Dendritic cell treated with granulocyte-macrophage colony-stimulating factor and Interleukin-4, amounts not matched to agents 40 ng/mL and 50 ng/mL, for 4 days (primary cell): Measurements from ENCODE around the gene OR10G8.

ENCODE experiments used
- H3K27ac Mint-ChIP-seq: one replicate; pipeline ENCODE4 v1.8.0; 2022; ENCODE audit warnings: mild to moderate bottlenecking, mixed read lengths
- H3K27me3 Mint-ChIP-seq: one replicate; pipeline ENCODE4 v1.8.0; 2022; ENCODE audit warnings: mild to moderate bottlenecking, mixed read lengths
- H3K36me3 Mint-ChIP-seq: one replicate; pipeline ENCODE4 v1.8.0; 2022; ENCODE audit warnings: low read depth, mixed read lengths
- H3K4me1 Mint-ChIP-seq: one replicate; pipeline ENCODE4 v1.8.0; 2022; ENCODE audit warnings: low read depth, mixed read lengths
- H3K4me3 Mint-ChIP-seq: one replicate; pipeline ENCODE4 v1.8.0; 2022; ENCODE audit warnings: mild to moderate bottlenecking, moderate library complexity, mixed read lengths
- H3K9me3 Mint-ChIP-seq: one replicate; pipeline ENCODE4 v1.8.0; 2022; ENCODE audit warnings: mixed read lengths
- intact Hi-C: fragments of 100-400 bp; cut with micrococcal nuclease; formaldehyde crosslinking; loops from one replicate; pipeline ENCODE4 v1.15.0; 2022

The OR10G8 gene

DNA sequence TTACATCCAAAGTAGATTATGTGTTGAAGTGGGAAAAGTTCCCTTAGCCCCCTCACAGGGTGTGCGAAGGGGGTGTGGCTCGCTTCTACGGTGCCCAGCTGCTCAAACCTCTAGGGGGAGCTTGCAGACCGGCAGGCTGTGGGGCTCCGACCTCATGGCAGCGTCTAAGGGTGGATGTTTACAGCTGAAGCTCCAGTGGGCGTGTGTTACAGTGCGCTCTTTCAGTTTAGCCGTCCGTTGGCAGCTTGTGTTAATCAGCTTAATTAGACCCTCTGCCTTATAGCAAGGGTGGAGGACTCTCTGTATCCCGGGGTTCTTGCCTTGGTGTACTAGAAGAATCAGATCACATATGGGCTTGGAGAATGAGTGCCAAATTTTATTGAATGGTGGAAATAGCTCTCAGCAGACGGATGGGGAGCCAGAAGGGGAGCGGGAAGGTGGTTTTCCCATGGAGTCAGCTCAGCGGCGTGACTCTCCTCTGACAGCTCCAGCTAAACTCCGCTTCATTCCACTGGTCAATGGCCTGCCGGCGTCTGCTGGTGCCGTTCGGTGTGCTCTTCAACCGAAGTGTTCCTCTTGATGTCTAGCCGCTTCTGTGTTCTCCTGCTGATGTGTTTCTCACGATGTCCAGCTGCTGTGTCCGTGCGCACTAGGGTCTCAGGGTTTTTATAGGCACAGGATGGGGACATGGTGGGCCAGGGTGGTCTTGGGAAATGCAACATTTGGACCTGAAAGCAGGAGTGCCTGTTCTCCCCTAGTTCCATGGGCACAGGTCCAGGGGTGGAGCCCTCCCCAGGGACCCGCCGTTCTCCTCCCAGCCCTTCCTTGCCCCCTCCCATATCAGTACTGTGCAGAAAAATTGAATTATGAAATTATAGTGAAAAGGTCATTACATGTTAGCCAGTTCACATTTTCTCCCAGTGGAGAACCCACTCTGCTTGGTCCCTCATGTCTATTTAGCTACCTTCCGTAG is 43.1 kb downstream of the OR10G8 start:
- H3K4me3 Mint-ChIP-seq: peak overlapping the region; percentile 44
- no peaks in the 10 kb centered on the region for H3K9me3 Mint-ChIP-seq
- H3K4me1 Mint-ChIP-seq: peaks cover 31% of the 10 kb centered on the region
- no peaks in the 10 kb centered on the region for H3K36me3 Mint-ChIP-seq
- H3K27me3 Mint-ChIP-seq: peaks cover 21% of the 10 kb centered on the region
- H3K27ac Mint-ChIP-seq: peak overlapping the region; percentile 50
- intact Hi-C loops: loop anchor here (5.0 to 10.0 kb wide), 4 partner anchors 38 to 338 kb away; partner anchors contain the start of gene ZNF202

DNA sequence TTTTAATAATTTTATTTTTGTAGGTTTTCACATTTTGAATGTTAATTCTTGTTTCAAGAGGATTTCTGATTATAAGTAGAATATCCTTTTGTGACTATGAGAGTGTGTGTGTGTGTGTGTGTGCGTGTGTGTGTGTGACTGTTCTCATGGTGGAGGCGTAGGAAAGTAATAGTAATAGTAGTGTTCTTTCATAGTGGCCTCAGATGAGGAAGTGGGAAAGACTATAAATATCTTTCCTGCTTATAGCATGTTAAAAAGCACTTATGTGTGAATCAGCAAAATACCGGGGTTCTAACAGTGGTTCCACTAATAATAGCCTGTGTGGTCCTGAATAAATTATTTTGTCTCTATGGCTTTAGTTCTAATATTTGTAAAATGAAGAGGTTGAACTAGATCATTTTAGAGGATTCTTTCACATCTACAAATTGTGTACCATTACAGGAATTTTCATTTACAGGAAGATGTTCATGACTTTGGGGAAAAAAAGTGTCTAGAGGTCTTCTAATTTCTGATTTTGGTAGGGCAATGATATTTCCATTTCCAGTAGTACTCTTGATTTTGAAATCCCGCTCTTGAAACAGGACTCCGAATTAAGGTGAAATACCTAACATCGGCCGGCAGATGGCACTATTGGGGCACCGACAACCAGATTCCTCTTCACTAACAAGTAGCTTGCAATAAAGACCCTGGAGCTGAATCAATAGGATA is 44.5 kb downstream of the OR10G8 start:
- Mint-ChIP-seq H3K4me3 (peak overlapping the region; percentile 49), H3K36me3 (no peaks in the 10 kb centered on the region), H3K27me3 (peaks cover 25% of the 10 kb centered on the region), H3K4me1 (peaks cover 42% of the 10 kb centered on the region), H3K27ac (peak overlapping the region; percentile 86), H3K9me3 (no peaks in the 10 kb centered on the region)
- intact Hi-C loops: loop anchor here (1.0 to 5.0 kb wide), 4 partner anchors 36 to 515 kb away; no protein-coding TSS in a partner anchor

DNA sequence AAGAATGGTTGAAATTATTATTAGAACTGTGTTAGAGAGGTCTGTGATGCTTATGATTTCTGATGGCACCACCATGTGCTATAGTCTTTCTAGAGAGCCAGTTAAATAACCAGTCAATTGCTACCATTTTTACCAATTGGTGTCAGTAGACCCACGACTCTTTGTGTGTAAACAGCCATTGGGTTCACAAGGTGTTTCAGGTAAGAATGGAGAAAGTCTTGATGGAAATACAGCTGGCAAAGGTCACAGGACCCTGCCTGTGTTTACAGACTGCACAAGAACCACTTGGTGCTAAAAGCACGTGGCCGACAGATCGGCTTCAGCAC is 45.0 kb downstream of the OR10G8 start:
- H3K27ac Mint-ChIP-seq: peak overlapping the region; percentile 86

DNA sequence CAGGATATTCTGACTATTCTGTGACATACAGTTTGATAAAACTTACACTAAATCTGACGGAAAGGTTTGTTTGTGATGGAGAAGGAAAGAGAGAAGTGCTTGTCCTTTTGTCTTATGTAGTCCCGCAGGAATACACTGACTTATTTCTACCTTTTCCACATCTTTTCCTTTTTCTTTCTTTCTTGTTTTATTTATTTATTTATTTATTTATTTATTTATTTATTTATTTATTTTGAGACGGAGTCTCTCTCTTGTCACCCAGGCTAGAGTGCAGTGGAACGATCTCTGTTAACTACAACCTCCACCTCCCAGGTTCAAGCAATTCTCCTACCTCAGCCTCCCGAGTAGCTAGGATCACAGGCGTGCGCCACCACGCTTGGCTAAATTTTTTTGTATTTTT is 45.5 kb downstream of the OR10G8 start:
- H3K4me1 Mint-ChIP-seq: peaks cover 49% of the 10 kb centered on the region
- no peak overlapping the region for H3K27ac Mint-ChIP-seq
- H3K4me3 Mint-ChIP-seq: no peak overlapping the region
- intact Hi-C loops: loop anchor here (5.0 kb wide), 2 partner anchors 35 to 205 kb away; no protein-coding TSS in a partner anchor
- H3K9me3 Mint-ChIP-seq: no peaks in the 10 kb centered on the region
- peaks cover 24% of the 10 kb centered on the region for H3K27me3 Mint-ChIP-seq
- no peaks in the 10 kb centered on the region for H3K36me3 Mint-ChIP-seq

More for the DNA sequence above, 45.0 kb downstream of the OR10G8 start:
- H3K9me3 Mint-ChIP-seq: no peaks in the 10 kb centered on the region
- H3K27me3 Mint-ChIP-seq: peaks cover 22% of the 10 kb centered on the region
- intact Hi-C loops: loop anchor here (1.0 to 5.0 kb wide), 4 partner anchors 36 to 515 kb away; no protein-coding TSS in a partner anchor
- no peak overlapping the region for H3K4me3 Mint-ChIP-seq
- H3K36me3 Mint-ChIP-seq: no peaks in the 10 kb centered on the region
- H3K4me1 Mint-ChIP-seq: peaks cover 47% of the 10 kb centered on the region

DNA sequence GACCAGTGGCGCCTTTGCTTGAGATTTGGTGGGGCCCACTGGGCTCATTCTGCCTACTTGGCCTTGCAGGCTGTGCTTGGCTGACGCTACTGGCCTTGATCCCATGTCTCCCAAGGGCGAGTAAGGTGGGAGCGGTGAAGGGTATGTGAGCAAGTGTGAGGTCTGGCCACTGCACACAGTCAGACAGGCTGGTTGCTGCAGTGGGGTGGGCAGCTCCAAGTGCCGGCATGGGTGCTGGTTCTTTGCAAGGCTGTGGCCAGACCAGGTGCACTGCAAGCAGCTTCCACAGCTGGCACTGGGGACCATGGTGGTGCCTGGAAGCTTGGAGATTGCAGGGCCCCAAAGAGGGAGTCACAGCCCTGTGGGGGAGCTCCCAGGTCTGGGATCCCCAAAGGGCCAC is 48.0 kb downstream of the OR10G8 start:
- H3K27me3 Mint-ChIP-seq: peaks cover 16% of the 10 kb centered on the region
- no peaks in the 10 kb centered on the region for H3K36me3 Mint-ChIP-seq
- intact Hi-C loops: loop anchor here (5.0 kb wide), 2 partner anchors 33 to 203 kb away; no protein-coding TSS in a partner anchor
- no peaks in the 10 kb centered on the region for H3K9me3 Mint-ChIP-seq
- H3K4me1 Mint-ChIP-seq: peaks cover 32% of the 10 kb centered on the region
- no peak overlapping the region for H3K27ac Mint-ChIP-seq
- H3K4me3 Mint-ChIP-seq: no peak overlapping the region

DNA sequence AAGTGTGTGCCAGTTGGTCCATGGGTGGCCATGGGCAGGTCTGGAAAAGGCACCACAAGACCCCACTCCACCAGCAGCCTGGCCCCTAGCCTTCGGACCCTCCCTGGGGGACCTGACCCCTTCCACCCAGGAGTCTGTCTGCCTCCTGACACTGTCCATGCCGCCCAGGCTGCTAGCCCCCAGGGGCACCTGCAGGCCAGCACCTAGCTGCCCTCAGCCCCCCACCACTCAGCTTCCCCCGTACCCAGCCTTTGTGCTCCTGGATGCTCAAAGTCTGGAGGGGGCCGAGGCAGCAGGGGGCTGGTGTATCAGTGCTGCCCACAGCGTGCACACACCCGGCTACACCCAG is 48.9 kb downstream of the OR10G8 start:
- no peak overlapping the region for H3K4me3 Mint-ChIP-seq
- peak overlapping the region; percentile 54 for H3K27ac Mint-ChIP-seq
- H3K27me3 Mint-ChIP-seq: peaks cover 13% of the 10 kb centered on the region
- H3K4me1 Mint-ChIP-seq: peaks cover 25% of the 10 kb centered on the region
- intact Hi-C loops: no loop called here
- H3K36me3 Mint-ChIP-seq: no peaks in the 10 kb centered on the region
- H3K9me3 Mint-ChIP-seq: no peaks in the 10 kb centered on the region

DNA sequence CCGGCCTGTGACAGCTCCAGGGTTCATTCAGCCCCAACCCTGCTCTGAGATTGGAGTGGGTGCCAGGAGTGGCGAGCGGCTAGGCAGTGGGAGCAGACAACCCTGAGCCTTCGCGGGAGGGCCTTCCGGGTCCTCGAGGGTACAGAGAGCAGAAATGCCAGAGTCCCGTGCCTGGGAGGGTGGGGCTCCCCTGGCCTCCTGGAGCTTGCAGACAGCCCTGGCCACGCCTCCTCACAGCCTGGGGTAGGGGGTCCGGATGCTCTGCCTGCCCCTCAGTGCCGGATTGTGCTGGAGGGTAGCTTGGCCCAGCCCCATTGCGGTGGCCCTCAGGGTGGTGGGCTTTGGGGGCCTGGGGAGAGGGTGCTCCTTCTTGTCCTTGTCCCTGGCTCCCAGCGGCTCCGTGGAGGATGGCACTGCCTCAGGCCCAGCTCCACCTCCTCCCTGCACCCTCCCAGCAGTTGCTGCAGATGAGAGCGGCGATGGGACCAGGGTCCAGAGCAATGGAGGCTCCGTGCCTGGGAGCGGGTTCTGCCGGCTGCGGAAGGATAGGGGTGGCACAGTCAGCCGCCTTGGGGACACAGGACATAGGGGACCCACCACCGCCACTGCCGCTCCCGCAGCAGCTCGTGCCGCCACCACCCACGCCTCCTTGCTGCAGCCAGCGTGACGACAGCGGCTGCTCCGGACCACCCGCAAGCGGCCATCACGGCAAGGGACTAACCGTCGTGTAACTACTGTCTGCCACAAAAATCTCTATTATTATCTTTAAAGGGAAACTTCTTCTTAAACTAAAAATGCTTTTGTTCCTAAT is 49.4 kb downstream of the OR10G8 start:
- intact Hi-C loops: no loop called here
- peaks cover 22% of the 10 kb centered on the region for H3K4me1 Mint-ChIP-seq
- H3K27ac Mint-ChIP-seq: peak overlapping the region; percentile 54
- peak overlapping the region; percentile 77 for H3K4me3 Mint-ChIP-seq
- no peaks in the 10 kb centered on the region for H3K36me3 Mint-ChIP-seq
- H3K27me3 Mint-ChIP-seq: peaks cover 13% of the 10 kb centered on the region
- H3K9me3 Mint-ChIP-seq: no peaks in the 10 kb centered on the region

DNA sequence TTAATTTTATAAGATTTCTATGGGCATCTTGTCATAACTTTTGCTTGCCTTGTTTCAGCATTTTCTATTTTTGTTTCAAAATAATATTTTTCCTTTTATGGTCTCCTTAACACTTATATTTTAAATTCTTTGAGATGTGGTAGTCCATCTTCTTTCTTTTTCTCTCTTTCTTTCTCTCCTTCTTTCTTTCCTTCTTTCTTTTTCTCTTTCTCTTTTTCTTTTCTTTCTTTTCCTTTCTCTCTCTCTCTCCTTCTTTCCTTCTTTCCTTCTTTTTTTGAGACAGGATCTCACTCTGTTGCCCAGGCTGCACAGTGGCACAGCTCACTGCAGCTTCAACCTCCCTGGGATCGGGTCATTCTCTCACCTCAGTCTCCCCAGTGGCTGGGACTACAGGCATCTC is 50.7 kb downstream of the OR10G8 start:
- Mint-ChIP-seq H3K4me3 (no peak overlapping the region), H3K9me3 (no peaks in the 10 kb centered on the region), H3K27ac (no peak overlapping the region), H3K27me3 (peaks cover 13% of the 10 kb centered on the region), H3K4me1 (peaks cover 19% of the 10 kb centered on the region), H3K36me3 (no peaks in the 10 kb centered on the region)
- intact Hi-C loops: no loop called here

DNA sequence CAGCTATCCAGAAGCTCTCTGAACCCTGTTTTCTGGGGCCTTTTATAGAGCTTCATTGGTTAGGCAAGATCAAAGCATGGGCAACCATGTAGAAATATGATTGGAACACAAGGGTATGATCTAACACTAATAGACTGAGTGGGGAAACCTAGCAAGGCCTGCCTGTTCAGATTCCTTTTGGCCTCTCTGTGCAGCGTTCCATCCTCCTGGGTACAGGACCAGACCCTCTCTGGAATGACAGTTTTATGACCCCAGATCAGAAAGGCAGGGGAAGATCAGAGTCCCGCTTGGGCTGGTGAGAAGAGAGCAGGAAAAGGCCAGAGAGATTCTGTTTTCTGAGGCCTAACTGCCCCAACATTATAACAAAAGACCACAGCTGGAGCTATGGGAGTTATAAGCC is 52.0 kb downstream of the OR10G8 start:
- Mint-ChIP-seq H3K27me3 (peaks cover 13% of the 10 kb centered on the region), H3K4me1 (peaks cover 19% of the 10 kb centered on the region), H3K4me3 (no peak overlapping the region), H3K36me3 (no peaks in the 10 kb centered on the region), H3K9me3 (no peaks in the 10 kb centered on the region), H3K27ac (no peak overlapping the region)
- intact Hi-C loops: no loop called here

DNA sequence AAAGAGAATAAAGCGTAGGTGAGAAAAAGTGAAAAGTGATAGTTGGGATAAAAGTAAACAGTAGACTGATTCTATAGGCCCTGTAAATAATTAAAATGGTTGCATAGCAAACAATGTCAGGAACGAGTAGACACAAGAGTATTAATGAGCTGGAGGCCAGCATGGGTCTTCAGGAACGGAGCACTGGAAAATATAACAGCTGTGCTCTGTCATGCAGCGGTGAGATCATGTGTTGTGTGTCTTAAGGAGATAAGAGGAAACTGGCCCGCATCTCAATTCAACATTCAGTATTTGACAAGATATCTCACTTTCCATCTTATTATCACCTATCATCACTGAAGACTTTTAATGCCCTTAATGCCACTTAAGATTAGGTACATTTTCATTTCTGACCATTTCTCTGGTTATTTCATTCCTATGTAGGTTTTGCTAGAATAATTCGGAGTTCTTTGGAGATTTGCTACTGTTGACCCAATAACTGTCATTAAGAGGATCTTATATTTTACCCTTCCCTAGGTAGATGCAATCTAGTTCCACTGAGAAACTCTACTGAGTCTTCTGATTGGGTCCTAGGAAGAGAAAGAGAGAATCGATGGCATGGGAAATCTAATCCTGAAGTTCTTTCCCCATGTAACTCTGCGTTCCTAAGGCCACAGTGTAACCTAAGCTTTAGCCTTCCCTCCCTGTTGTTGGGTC is 53.2 kb downstream of the OR10G8 start:
- H3K4me3 Mint-ChIP-seq: no peak overlapping the region
- peaks cover 19% of the 10 kb centered on the region for H3K4me1 Mint-ChIP-seq
- intact Hi-C loops: no loop called here
- no peaks in the 10 kb centered on the region for H3K36me3 Mint-ChIP-seq
- no peaks in the 10 kb centered on the region for H3K9me3 Mint-ChIP-seq
- peaks cover 12% of the 10 kb centered on the region for H3K27me3 Mint-ChIP-seq
- H3K27ac Mint-ChIP-seq: no peak overlapping the region
